Stimulated activated memory B cell treated with anti-CD40 and anti-IgM and Interleukin-4, amounts not matched to agents 10 μg/mL and 1 μg/mL and 100 μg/mL, for 72 hours (primary cell): ENCODE results near the gene EGLN1.
"Not testable (repeated sequence)": the region's sequence is repeated elsewhere in the genome, so short reads cannot be mapped to it uniquely, and the experiment has no call there.

ENCODE experiments used
- ATAC-seq: fragments of 150-1000 bp; cut with Tn5 transposase; 2 replicates; pipeline ENCODE4 v1.10.0; 2021
- H3K27ac Mint-ChIP-seq: one replicate; pipeline ENCODE4 v1.8.0; 2022; ENCODE audit warnings: mild to moderate bottlenecking, mixed read lengths
- H3K27me3 Mint-ChIP-seq: one replicate; pipeline ENCODE4 v1.8.0; 2022; ENCODE audit warnings: mixed read lengths
- H3K36me3 Mint-ChIP-seq: one replicate; pipeline ENCODE4 v1.8.0; 2022; ENCODE audit warnings: mixed read lengths
- H3K4me1 Mint-ChIP-seq: one replicate; pipeline ENCODE4 v1.8.0; 2022; ENCODE audit warnings: mixed read lengths
- H3K4me3 Mint-ChIP-seq: one replicate; pipeline ENCODE4 v1.8.0; 2022; ENCODE audit warnings: mild to moderate bottlenecking, moderate library complexity, mixed read lengths
- H3K9me3 Mint-ChIP-seq: one replicate; pipeline ENCODE4 v1.8.0; 2022; ENCODE audit warnings: mixed read lengths

The EGLN1 gene

GRCh38 chr1:231430678-231431352, 8.7 kb upstream of the EGLN1 start:
- H3K27ac Mint-ChIP-seq, H3K27me3 Mint-ChIP-seq, H3K4me3 Mint-ChIP-seq, H3K36me3 Mint-ChIP-seq, ATAC-seq, H3K4me1 Mint-ChIP-seq, H3K9me3 Mint-ChIP-seq: not testable (repeated sequence)

DNA sequence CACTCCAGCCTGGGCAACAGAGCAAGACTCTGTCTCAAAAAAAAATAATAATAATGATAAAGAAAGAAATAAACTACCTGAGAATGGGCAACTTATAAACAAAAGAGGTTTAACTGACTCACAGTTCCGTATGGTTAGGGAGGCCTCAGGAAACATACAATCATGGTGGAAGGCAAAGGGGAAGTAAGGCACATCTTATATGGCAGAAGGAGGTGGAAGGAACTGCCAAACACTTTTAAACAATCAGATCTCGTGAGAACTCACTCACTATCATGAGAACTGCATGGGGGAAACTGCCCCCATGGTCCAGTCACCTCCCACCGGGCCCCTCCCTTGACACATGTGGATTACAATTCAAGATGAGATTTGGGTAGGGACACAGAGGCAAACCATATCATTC, 6.3 kb upstream of the EGLN1 start:
- no peaks in the 10 kb centered on the region for H3K36me3 Mint-ChIP-seq
- H3K4me3 Mint-ChIP-seq, result no peak overlapping the region
- no peaks in the 10 kb centered on the region for H3K4me1 Mint-ChIP-seq
- H3K27me3 Mint-ChIP-seq, result peaks cover 7% of the 10 kb centered on the region
- H3K27ac Mint-ChIP-seq, result no peak overlapping the region
- no peaks in the 10 kb centered on the region for H3K9me3 Mint-ChIP-seq
- no peak for ATAC-seq

- Mint-ChIP-seq H3K4me1 (peaks cover 15% of the 10 kb centered on the region), H3K36me3 (no peaks in the 10 kb centered on the region), H3K4me3 (no peak overlapping the region), H3K9me3 (no peaks in the 10 kb centered on the region), H3K27me3 (peaks cover 7% of the 10 kb centered on the region), H3K27ac (no peak overlapping the region)
- no peak for ATAC-seq
Observed at GRCh38 chr1:231424950-231425805, 3.1 kb upstream of the EGLN1 start.

DNA sequence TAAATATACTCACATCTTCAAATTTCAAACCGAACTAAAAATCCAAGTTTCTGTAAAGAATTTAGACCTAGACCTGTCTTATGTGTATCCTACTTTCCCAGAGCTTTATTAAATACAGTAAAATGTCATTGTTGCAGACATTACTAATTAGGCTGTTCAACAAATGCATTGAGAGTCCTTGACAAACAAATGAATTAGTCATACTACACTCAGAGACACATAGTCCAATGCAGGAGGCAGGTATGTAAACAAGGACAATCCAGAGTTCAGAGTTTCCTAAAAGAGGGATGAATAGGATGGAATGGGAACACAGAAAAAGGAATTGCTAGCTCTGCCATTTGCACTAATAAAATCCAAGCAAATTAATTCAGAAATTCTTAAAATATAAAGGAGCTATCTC, 1.6 kb upstream of the EGLN1 start:
- Mint-ChIP-seq H3K4me1 (peaks cover 30% of the 10 kb centered on the region), H3K4me3 (no peak overlapping the region)

GRCh38 chr1:231422798-231423309, 767 bp upstream of the EGLN1 start:
- peaks cover 38% of the 10 kb centered on the region for H3K4me1 Mint-ChIP-seq
- H3K36me3 Mint-ChIP-seq, result no peaks in the 10 kb centered on the region
- H3K9me3 Mint-ChIP-seq, result no peaks in the 10 kb centered on the region
- ATAC-seq, result no peak
- no peaks in the 10 kb centered on the region for H3K27me3 Mint-ChIP-seq
- peak overlapping the region; percentile 92 for H3K4me3 Mint-ChIP-seq
- peak overlapping the region; percentile 44 for H3K27ac Mint-ChIP-seq

More for the DNA sequence above, 1.6 kb upstream of the EGLN1 start:
- no peaks in the 10 kb centered on the region for H3K27me3 Mint-ChIP-seq
- ATAC-seq, result no peak
- no peaks in the 10 kb centered on the region for H3K9me3 Mint-ChIP-seq
- H3K36me3 Mint-ChIP-seq, result no peaks in the 10 kb centered on the region
- H3K27ac Mint-ChIP-seq, result no peak overlapping the region

DNA sequence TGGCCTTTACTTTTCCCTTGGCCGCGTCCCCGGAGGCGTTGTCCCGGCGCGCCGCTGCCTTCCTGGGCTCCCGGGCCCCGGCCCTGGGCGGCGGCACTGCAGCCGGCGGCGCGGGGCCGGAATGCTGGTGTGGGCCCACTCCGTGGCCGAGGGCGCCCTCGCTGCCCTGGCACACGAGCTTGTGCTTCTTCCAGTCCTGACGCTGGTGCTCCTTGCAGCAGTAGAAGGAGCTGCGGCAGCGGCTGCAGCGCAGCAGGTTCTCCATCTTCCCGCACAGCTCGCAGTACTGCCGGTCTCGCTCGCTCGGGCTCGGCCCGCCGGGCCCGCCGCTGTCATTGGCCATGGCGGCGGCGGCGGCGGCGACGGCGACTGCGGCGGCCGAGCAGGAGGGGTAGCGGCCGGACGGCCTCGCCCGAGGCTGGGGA, 529 bp downstream of the EGLN1 start:
- ATAC-seq, result peak; percentile 50
- peaks cover 49% of the 10 kb centered on the region for H3K4me1 Mint-ChIP-seq

DNA sequence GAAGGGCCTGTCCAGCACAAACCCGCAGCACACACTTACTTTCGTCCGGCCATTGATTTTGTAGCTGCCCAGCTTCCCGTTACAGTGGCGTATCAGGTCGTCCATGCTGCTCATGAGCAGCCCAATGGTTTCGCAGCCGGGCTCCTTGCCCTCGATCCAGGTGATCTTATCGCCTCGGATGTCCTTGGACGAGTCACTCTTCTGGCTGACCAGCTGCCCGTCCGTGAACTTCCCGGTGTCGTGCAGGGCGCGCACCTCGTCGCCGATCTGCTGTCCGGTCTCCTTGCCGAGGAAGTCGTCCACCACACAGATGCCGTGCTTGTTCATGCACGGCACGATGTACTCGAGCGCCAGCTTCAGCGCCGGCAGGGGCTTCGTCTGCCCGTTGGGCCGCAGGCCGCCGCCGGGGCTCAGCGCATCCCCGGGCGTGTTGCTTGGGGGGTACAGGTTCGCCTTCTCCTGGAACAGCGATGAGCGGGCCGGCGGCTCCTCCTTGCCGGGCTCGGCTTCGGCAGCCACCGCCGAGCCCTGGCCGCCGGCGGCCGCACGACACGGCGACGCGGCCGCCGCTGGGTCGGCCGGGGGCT, 1.0 kb downstream of the EGLN1 start:
- peaks cover 50% of the 10 kb centered on the region for H3K4me1 Mint-ChIP-seq
- H3K36me3 Mint-ChIP-seq, result peaks cover 5% of the 10 kb centered on the region
- H3K9me3 Mint-ChIP-seq, result no peaks in the 10 kb centered on the region
- H3K27me3 Mint-ChIP-seq, result no peaks in the 10 kb centered on the region
- peak overlapping the region; percentile 44 for H3K27ac Mint-ChIP-seq
- ATAC-seq, result peak; percentile 6
- peak overlapping the region; percentile 85 for H3K4me3 Mint-ChIP-seq

More for the DNA sequence above, 529 bp downstream of the EGLN1 start:
- Mint-ChIP-seq H3K27me3 (no peaks in the 10 kb centered on the region), H3K9me3 (no peaks in the 10 kb centered on the region), H3K27ac (peak overlapping the region; percentile 44), H3K4me3 (peak overlapping the region; percentile 78), H3K36me3 (peaks cover 5% of the 10 kb centered on the region)

- Mint-ChIP-seq H3K4me3 (peak overlapping the region; percentile 85), H3K27me3 (no peaks in the 10 kb centered on the region), H3K27ac (peak overlapping the region; percentile 44), H3K36me3 (peaks cover 5% of the 10 kb centered on the region), H3K9me3 (no peaks in the 10 kb centered on the region), H3K4me1 (peaks cover 50% of the 10 kb centered on the region)
- no peak for ATAC-seq
Observed at GRCh38 chr1:231420299-231420958, 1.7 kb downstream of the EGLN1 start.

DNA sequence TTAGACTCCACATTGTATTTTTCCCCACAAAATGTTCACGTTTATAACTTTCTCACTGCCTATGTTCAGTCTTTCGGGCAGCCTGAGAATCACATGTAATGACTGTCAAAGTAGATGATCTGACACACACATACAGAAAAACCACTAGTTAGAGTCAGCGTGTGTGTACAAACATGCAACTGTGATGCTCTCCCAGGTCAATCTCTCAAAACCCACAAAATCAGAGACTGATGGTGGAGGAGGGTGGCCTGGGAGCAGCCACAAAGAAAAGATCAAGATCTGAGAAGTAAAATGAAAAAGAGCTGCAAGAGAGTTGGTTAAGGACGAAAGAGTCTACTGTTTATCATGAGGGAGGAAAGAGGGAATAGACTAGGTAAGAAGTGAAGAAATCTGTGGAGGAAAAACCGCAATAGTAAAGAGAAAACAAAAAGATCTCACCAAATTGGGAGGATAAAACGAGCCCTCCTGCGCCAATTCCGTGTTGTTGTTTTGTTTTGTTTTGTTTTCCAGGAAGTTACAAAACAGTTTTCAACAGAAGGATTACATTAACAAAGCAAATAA, 2.3 kb downstream of the EGLN1 start:
- Mint-ChIP-seq H3K9me3 (no peaks in the 10 kb centered on the region), H3K4me3 (peak overlapping the region; percentile 85), H3K27ac (peak overlapping the region; percentile 44), H3K27me3 (no peaks in the 10 kb centered on the region), H3K4me1 (peaks cover 50% of the 10 kb centered on the region), H3K36me3 (peaks cover 5% of the 10 kb centered on the region)
- no peak for ATAC-seq

DNA sequence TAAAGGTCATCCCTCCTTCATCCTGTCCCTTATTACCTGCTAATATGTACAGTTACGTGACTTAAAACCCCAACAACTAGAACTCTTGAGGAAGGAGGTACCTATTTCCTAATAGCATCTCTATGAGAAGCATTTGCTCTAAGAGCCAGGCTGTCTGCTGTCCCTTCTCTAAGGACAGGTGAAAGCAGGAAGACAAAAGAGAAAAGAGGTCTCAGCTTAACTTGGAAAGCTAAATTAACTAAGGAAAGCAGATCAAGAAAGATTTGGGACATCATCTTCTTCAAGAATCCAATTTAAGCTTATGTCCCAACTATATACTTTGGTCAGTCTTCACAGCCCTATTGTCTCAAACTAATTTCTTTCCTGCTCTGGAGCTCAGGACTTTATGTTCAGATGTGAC, 2.9 kb downstream of the EGLN1 start:
- peak overlapping the region; percentile 85 for H3K4me3 Mint-ChIP-seq
- ATAC-seq, result no peak
- H3K4me1 Mint-ChIP-seq, result peaks cover 56% of the 10 kb centered on the region
- no peaks in the 10 kb centered on the region for H3K27me3 Mint-ChIP-seq
- H3K27ac Mint-ChIP-seq, result no peak overlapping the region
- H3K36me3 Mint-ChIP-seq, result peaks cover 10% of the 10 kb centered on the region
- no peaks in the 10 kb centered on the region for H3K9me3 Mint-ChIP-seq

DNA sequence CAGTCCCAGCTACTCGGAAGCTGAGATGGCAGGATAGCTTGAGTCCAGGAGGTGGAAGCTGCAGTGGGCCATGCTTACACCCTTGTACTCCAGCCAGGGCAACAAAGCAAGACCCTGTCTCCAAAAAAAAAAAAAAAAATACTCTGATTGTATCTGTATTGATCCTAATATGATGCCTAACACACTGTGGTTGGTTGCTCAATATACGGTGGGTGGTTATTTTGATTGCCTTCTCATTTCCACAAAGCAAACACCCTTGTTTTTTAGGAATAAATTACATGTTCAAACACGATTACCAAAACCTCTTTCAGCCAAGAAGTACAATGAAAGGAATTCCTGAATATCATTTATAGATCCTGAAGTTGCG, 3.4 kb downstream of the EGLN1 start:
- H3K9me3 Mint-ChIP-seq, result no peaks in the 10 kb centered on the region
- no peak overlapping the region for H3K27ac Mint-ChIP-seq
- peaks cover 60% of the 10 kb centered on the region for H3K4me1 Mint-ChIP-seq

GRCh38 chr1:231418101-231418740, 3.9 kb downstream of the EGLN1 start:
- no peak for ATAC-seq
- Mint-ChIP-seq H3K4me3 (no peak overlapping the region), H3K27ac (no peak overlapping the region), H3K27me3 (no peaks in the 10 kb centered on the region), H3K9me3 (no peaks in the 10 kb centered on the region), H3K36me3 (peaks cover 19% of the 10 kb centered on the region), H3K4me1 (peaks cover 65% of the 10 kb centered on the region)

More for the DNA sequence above, 3.4 kb downstream of the EGLN1 start:
- H3K36me3 Mint-ChIP-seq, result peaks cover 14% of the 10 kb centered on the region
- peak overlapping the region; percentile 85 for H3K4me3 Mint-ChIP-seq
- no peak for ATAC-seq
- H3K27me3 Mint-ChIP-seq, result no peaks in the 10 kb centered on the region

GRCh38 chr1:231417513-231417912, 4.6 kb downstream of the EGLN1 start:
- Mint-ChIP-seq H3K27me3 (no peaks in the 10 kb centered on the region), H3K36me3 (peaks cover 27% of the 10 kb centered on the region), H3K27ac (no peak overlapping the region), H3K9me3 (no peaks in the 10 kb centered on the region), H3K4me3 (peak overlapping the region; percentile 38), H3K4me1 (peaks cover 67% of the 10 kb centered on the region)
- no peak for ATAC-seq

DNA sequence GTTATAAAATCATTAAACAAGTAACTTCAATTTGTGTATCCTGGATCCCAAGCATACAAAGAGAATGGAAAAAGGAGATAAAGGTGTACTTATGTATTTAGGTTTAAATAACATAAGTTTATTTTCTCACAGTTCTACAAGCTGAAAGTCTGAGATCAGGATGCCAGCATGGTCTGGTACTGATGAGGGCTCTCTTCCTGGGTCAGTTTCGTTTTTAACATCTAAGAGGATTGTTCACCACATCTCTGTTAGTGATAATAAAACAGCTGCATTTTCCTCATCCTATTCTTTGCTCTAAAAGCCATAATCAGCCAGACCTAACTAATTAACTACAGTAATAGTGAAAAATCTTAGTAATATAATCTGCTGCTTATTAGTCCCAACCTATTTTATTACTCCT, 5.2 kb downstream of the EGLN1 start:
- H3K4me3 Mint-ChIP-seq, result no peak overlapping the region
- peaks cover 72% of the 10 kb centered on the region for H3K4me1 Mint-ChIP-seq
- H3K36me3 Mint-ChIP-seq, result peaks cover 27% of the 10 kb centered on the region
- ATAC-seq, result no peak
- no peaks in the 10 kb centered on the region for H3K27me3 Mint-ChIP-seq
- H3K27ac Mint-ChIP-seq, result no peak overlapping the region
- H3K9me3 Mint-ChIP-seq, result no peaks in the 10 kb centered on the region
